K562 (cell line): ENCODE data around the gene CNOT2. TPM values are rescaled to one million over a fixed set of nuclear protein-coding genes. Genes with fewer than 3 reads are reported as not detected.

Experiments
- ATAC-seq: fragments of 200-7000 bp; cut with Tn5 transposase; 3 replicates; pipeline ENCODE4 v1.9.1; 2020; ENCODE audit warnings: moderate library complexity
- BruUV-seq: library from RNA; stranded (reverse); fragments of 400-500 nt; replicated peaks from 2 replicates; lab custom pipeline; 2021; lab: Mats Ljungman, UMichigan
- CTCF ChIA-PET: fragments of 300-600 bp; formaldehyde crosslinking; extraction: SDS; loops from one replicate; lab custom pipeline; 2021; ENCODE audit warnings: low intra/inter-chr PET ratio; lab: Yijun Ruan, JAX
- POLR2A ChIA-PET: fragments of 300-600, 350-650 bp; sonication (Branson Sonifier 250); formaldehyde crosslinking; extraction: SDS; loops from one replicate; lab custom pipeline; 2021; ENCODE audit warnings: antibody characterized with exemption, inconsistent platforms; lab: Yijun Ruan, JAX
- DNase-seq, 4 experiments: peaks; one replicate each; pipeline versions ENCODE4 v3.0.0 to v3.0.0-alpha.2; 2011 to 2018; ENCODE audit warnings: low spot score in 3 of 4, mixed read lengths in 3 of 4; ENCODE audit errors: extremely low read depth in 1 of 4
- FAIRE-seq: peaks from 2 replicates; lab custom pipeline; 2011; peaks lifted over from hg19 to GRCh38; lab: Jason Lieb, UNC
- H2AFZ ChIP-seq: 2 replicates; pipeline ENCODE4 v1.6.0; 2011; ENCODE audit warnings: low read depth, low read length, control low read depth, inconsistent platforms
- H3K27ac ChIP-seq: fragments of 200-600 bp; 3 replicates; pipeline ENCODE4 v1.8.0; 2011; ENCODE audit warnings: low read depth, mild to moderate bottlenecking, control low read depth, inconsistent platforms, low read length, moderate library complexity, mixed read lengths; ENCODE audit errors: extremely low read depth
- H3K27me3 ChIP-seq, 2 experiments: fragments of 300-600 bp in 1 of 2; 2 replicates in 1 of 2; 3 replicates in 1 of 2; pipeline versions ENCODE4 v1.6.0 to v1.8.0; 2011; ENCODE audit warnings: inconsistent platforms in 2 of 2, low read length in 2 of 2, mild to moderate bottlenecking in 1 of 2, mixed read lengths in 1 of 2, moderate library complexity in 1 of 2; ENCODE audit not compliant: control insufficient read depth in 2 of 2, insufficient read depth in 2 of 2
- H3K36me3 ChIP-seq: fragments of 300-600 bp; 3 replicates; pipeline ENCODE4 v1.8.0; 2011; ENCODE audit warnings: mild to moderate bottlenecking, low read length, inconsistent platforms; ENCODE audit not compliant: control insufficient read depth, insufficient read depth
- H3K4me1 ChIP-seq, 2 experiments: fragments of 200-600 bp in 1 of 2; replicated peaks in 1 of 2; 2 replicates in 1 of 2; 3 replicates in 1 of 2; pipeline versions ENCODE4 v1.5.1 to v1.8.0; 2011; ENCODE audit warnings: inconsistent platforms in 2 of 2, low read length in 2 of 2, mild to moderate bottlenecking in 1 of 2, mixed read lengths in 1 of 2, moderate library complexity in 1 of 2; ENCODE audit not compliant: control insufficient read depth in 2 of 2, insufficient read depth in 2 of 2
- H3K4me2 ChIP-seq: 2 replicates; pipeline ENCODE4 v1.6.1; 2011; ENCODE audit warnings: low read length, control low read depth, inconsistent platforms, mixed read lengths; ENCODE audit not compliant: insufficient read depth
- H3K4me3 ChIP-seq: fragments of 200-600 bp; sonication (generic), shearing (Covaris generic); 2 replicates; pipeline ENCODE4 v1.5.1; 2016; ENCODE audit warnings: control low read depth, inconsistent platforms
- H3K79me2 ChIP-seq: fragments of 200-600 bp; 3 replicates; pipeline ENCODE4 v1.8.0; 2011; ENCODE audit warnings: low read length, inconsistent platforms; ENCODE audit not compliant: control insufficient read depth, insufficient read depth
- H3K9ac ChIP-seq, 2 experiments: 2 replicates each; pipeline versions ENCODE4 v1.6.0 to v1.6.1; 2011; ENCODE audit warnings: low read depth in 2 of 2, low read length in 2 of 2, control low read depth in 1 of 2, inconsistent platforms in 1 of 2, mild to moderate bottlenecking in 1 of 2, mixed read lengths in 1 of 2; ENCODE audit not compliant: insufficient read depth in 1 of 2
- H3K9me1 ChIP-seq: one replicate; pipeline ENCODE4 v1.6.0; 2011; ENCODE audit warnings: inconsistent platforms, mild to moderate bottlenecking, low read length, moderate library complexity; ENCODE audit not compliant: control insufficient read depth, insufficient read depth
- H3K9me3 ChIP-seq: replicated peaks from 2 replicates; pipeline ENCODE4 v1.5.1; 2011; ENCODE audit warnings: low read depth, low read length, inconsistent platforms; ENCODE audit not compliant: control insufficient read depth, insufficient read depth
- H4K20me1 ChIP-seq: replicated peaks from 2 replicates; pipeline ENCODE4 v1.6.1; 2011; ENCODE audit warnings: low read length, inconsistent platforms, mixed read lengths; ENCODE audit not compliant: control insufficient read depth, insufficient read depth
- KDM5B ChIP-seq: fragments of 200-600 bp; sonication (generic); IDR thresholded peaks from 2 replicates; pipeline ENCODE4 v1.6.1; 2012; ENCODE audit warnings: low read depth, mild to moderate bottlenecking, moderate library complexity, low read length, control low read depth, inconsistent platforms; ENCODE audit not compliant: insufficient replicate concordance
- NR0B1 ChIP-seq: fragments of 450-650 bp; IDR thresholded peaks from one replicate; pipeline ENCODE4 v1.6.1; 2018; ENCODE audit warnings: mild to moderate bottlenecking, moderate library complexity; ENCODE audit not compliant: partially characterized antibody
- NR1H2 ChIP-seq: sonication (generic); formaldehyde crosslinking; IDR thresholded peaks from 2 replicates; pipeline ENCODE4 v1.4.0; 2020; ENCODE audit warnings: mild to moderate bottlenecking, missing genetic modification reagents
- NR4A1 ChIP-seq, 2 experiments: fragments of 250-450 bp in 1 of 2; fragments of 450-650 bp in 1 of 2; sonication (Bioruptor Pico) in 1 of 2; IDR thresholded peaks; 2 replicates each; pipeline versions ENCODE4 v1.4.0 to v1.6.1; 2016 to 2020; ENCODE audit warnings: mild to moderate bottlenecking in 2 of 2, missing compliant biosample characterization in 1 of 2, missing genetic modification characterization in 1 of 2, moderate library complexity in 1 of 2
- PKNOX1 ChIP-seq: fragments of 450-650 bp; IDR thresholded peaks from 2 replicates; pipeline ENCODE4 v1.6.1; 2016
- SPI1 ChIP-seq: IDR thresholded peaks from 2 replicates; pipeline ENCODE4 v1.6.1; 2011; ENCODE audit warnings: low read depth, low read length, control low read depth, borderline replicate concordance
- TAF7 ChIP-seq: fragments of 450-650 bp; IDR thresholded peaks from 2 replicates; pipeline ENCODE4 v1.6.1; 2016; ENCODE audit warnings: missing genetic modification characterization, missing compliant biosample characterization
- ZNF79 ChIP-seq: fragments of 250-450 bp; sonication (Bioruptor Pico); IDR thresholded peaks from 2 replicates; pipeline ENCODE4 v1.4.0; 2020; ENCODE audit warnings: low read depth, mild to moderate bottlenecking, moderate library complexity
- WGBS: fragments of 100-300 bp; shearing (Covaris generic); methylation state at CpG from one replicate; pipeline ENCODE4 v1.1.6; 2016; ENCODE audit warnings: low coverage, mixed read lengths; ENCODE audit not compliant: insufficient coverage; ENCODE audit errors: missing lambda C conversion rate; 5-methylcytosine and 5-hydroxymethylcytosine counted together
- in situ Hi-C: fragments of 300-500 bp; cut with MboI; formaldehyde crosslinking; loops from 4 replicates; pipeline ENCODE4 v1.15.0; 2018; ENCODE audit warnings: inconsistent platforms, mixed read lengths
- intact Hi-C: fragments of 100-400 bp; cut with micrococcal nuclease; formaldehyde crosslinking; loops from 2 replicates; pipeline ENCODE4 v1.14.2; 2022
- polyA plus RNA-seq, 8 experiments: library from polyadenylated mRNA; depleted of rRNA in 4 of 8; stranded (reverse) in 5 of 8; unstranded in 3 of 8; fragments of >200 nt; fragmentation: Nextera tagmentation in 2 of 8; fragmentation: Illumina TruSeq in 1 of 8; extraction: Ambion mirVana in 2 of 8; extraction: Trizol in 1 of 8; gene quantifications; 2 replicates each; pipeline versions ENCODE4 v1.2.1 to v1.2.3, GENCODE V29; 2011 to 2014; ENCODE audit warnings: inconsistent platforms in 1 of 8, missing spikeins in 1 of 8
- total RNA-seq, 7 experiments: library from RNA; depleted of rRNA in 6 of 7; stranded (reverse); fragments of >200 nt in 6 of 7; fragmentation: Illumina TruSeq in 2 of 7; extraction: Trizol in 2 of 7; gene quantifications; 2 replicates each; pipeline versions ENCODE4 v1.2.1 to v1.2.3, GENCODE V29; 2011 to 2021; ENCODE audit warnings: low replicate concordance in 1 of 7

Gene CNOT2
- total and polyA plus RNA-seq, 9 of the 15 experiments (the other 6 are each of a cell fraction or from before 2014, with no cell fraction given) = 43.6 to 119 (median 84.4) TPM

GRCh38 chr12:70290116-70290515, 46.9 kb downstream of the CNOT2 start:
- no peak for ATAC-seq
- no peaks in the 10 kb centered on the region for H3K9me1 ChIP-seq
- no peak overlapping the region for H3K9ac ChIP-seq
- no peak overlapping the region for H3K27ac ChIP-seq
- no peak overlapping the region for H3K4me3 ChIP-seq
- peaks cover 18% of the 10 kb centered on the region; the same call in 2 of the 3 replicates for H3K36me3 ChIP-seq
- no peak for DNase-seq
- ChIA-PET POLR2A (interaction anchor here (0.5 kb wide), 1 partner anchor 403 kb away, joined by 3 read pairs; no protein-coding TSS in a partner anchor), CTCF (no interaction called here)
- no peaks in the 10 kb centered on the region for H3K27me3 ChIP-seq
- in situ Hi-C loops (no loop called here), intact Hi-C loops (no loop called here)
- no peak for TF ChIP-seq NR4A1 (CRISPR knock-in tag; IDR thresholded peaks at IDR 0.05)
- TF ChIP-seq NR4A1 (tag; IDR thresholded peaks at IDR 0.05) = no peak
- peak; percentile 83 for TF ChIP-seq SPI1
- TF ChIP-seq NR1H2 (CRISPR knock-in tag) = no peak
- no TSS peak for BruUV-seq
- H4K20me1 ChIP-seq = no peaks in the 10 kb centered on the region
- H2AFZ ChIP-seq = no peak overlapping the region
- no peak for FAIRE-seq
- no peak overlapping the region for H3K4me2 ChIP-seq
- no peaks in the 10 kb centered on the region for H3K9me3 ChIP-seq
- peaks cover 69% of the 10 kb centered on the region for H3K79me2 ChIP-seq
- peaks cover 0 to 3% of the 10 kb centered on the region in 2 experiments; a peak in 1 of 5 replicates for H3K4me1 ChIP-seq

DNA sequence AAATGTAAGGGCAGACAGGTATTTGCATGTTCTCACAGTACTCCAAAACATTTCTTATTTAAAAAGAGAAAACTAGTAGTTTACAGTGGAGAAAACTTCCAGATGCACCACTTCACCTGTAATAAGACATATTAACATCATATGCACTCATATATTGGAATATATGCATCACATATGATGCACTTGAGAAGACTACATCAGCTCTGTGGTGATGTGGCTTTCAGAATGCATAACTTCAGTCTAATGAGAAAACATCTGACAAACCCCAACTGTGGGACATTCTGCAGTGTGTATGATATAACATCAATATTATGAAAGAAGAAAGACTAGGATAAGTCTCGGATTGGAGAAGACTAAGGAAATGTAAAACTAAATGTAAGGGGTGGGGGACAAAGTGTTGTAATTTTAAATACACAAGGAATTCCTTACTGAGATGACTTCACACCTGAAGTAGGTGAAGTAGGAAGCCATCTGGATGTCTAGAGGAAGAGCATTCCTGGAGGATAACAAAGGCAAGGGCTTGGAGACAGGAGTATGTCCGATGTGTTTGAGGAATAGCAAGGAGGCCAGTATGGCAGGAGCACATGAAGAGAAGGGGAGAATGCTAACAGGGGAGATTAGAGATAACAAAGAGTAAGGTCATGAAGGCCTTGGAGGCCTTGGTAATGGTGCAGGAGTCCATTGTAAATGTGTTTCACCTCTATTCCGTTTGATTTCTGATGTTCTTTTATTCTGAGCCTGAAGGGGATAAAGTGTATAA, 49.0 kb downstream of the CNOT2 start:
- DNase-seq (peak in 2 of 4 experiments; percentile 12), ATAC-seq (peak; percentile 79), FAIRE-seq (no peak)
- Histone ChIP-seq H3K79me2 (peaks cover 71% of the 10 kb centered on the region), H3K4me1 (peaks cover 0 to 3% of the 10 kb centered on the region in 2 experiments; a peak in 1 of 5 replicates), H3K27me3 (no peaks in the 10 kb centered on the region), H3K27ac (no peak overlapping the region; the same call in 2 of the 3 replicates), H3K9me3 (no peaks in the 10 kb centered on the region), H3K36me3 (peaks cover 16% of the 10 kb centered on the region; the same call in 2 of the 3 replicates), H3K9me1 (no peaks in the 10 kb centered on the region), H3K9ac (no peak overlapping the region), H3K4me2 (no peak overlapping the region), H3K4me3 (no peak overlapping the region)
- 39% methylated on average over 3 of the region's 3 CpGs for WGBS
- POLR2A ChIA-PET = no interaction called here
- in situ Hi-C loops = no loop called here
- intact Hi-C loops = no loop called here
- TF ChIP-seq NR0B1 (no peak), KDM5B (no peak), TAF7 (tag) (no peak), ZNF79 (no peak), PKNOX1 (no peak)
- TF ChIP-seq, all 486 proteins: peak for 0
- H2AFZ ChIP-seq = no peak overlapping the region
- no TSS peak for BruUV-seq
- H4K20me1 ChIP-seq = no peaks in the 10 kb centered on the region
- CTCF ChIA-PET = no interaction called here
